HG03175 (cell line): ENCODE data around the gene WDR77.
A peak's percentile ranks its signal among the peaks of the same experiment; 100 is the strongest.

ENCODE experiments used
- ATAC-seq: cut with Tn5 transposase; IDR thresholded peaks from one replicate; pipeline ENCODE4 v1.9.1; 2021; ENCODE audit warnings: mild to moderate bottlenecking, moderate library complexity; ENCODE audit not compliant: unreplicated experiment

WDR77 gene

GRCh38 chr1:111448918-111449702 lies at the start of gene WDR77, which contains the start of gene ATP5PB:
Gene WDR77 (minus strand): TSS chr1:111449256. CDS start chr1:111449169, 87 bp downstream.
Gene ATP5PB (plus strand): TSS chr1:111449464. CDS start chr1:111449542, 78 bp downstream.
- ATAC-seq = peak; percentile 94

DNA sequence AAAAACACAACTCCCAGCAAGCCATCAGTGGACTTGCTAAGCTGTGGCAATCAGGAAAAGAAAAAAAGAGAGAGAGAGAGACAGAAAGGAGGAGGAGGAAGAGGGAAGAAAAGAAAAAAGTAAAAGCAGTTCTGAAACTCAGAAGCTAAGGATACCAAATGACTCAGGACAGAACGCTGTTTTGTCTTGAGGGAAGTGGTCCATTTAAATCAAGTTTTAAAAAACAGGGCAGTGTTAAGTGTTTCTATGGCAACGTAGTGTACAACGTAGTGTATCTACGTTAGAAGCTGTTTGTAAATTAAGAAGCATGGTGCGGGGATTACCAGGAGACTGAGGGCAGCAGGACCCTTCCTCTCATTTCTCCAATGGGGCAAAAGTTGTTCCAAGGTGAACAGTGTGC lies 48.5 kb upstream of the WDR77 start:
- ATAC-seq = no peak

- ATAC-seq = no peak
Measured at GRCh38 chr1:111496398-111496797, 47.3 kb upstream of the WDR77 start.

DNA sequence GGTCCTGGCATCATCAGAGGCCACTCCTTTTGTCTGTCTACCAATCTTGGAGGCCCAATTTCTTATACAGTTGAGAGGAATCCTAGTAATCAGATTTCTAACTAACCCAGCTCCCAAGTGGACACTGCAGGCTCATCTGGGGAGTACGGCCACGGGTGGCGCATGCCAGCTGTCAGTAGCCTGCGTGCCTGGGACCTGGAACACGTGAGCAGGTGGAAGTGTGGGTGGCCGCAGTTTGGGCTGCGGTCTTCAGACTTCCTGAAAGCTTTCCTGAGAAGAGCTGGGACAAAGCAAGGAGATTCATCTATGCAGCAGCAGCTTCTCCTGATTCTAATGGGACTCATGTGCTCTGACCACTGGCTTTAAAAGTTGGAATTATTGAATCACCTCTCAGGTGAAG lies 42.0 kb upstream of the WDR77 start:
- ATAC-seq = no peak

- no peak for ATAC-seq
Measured at GRCh38 chr1:111490220-111490619, 41.2 kb upstream of the WDR77 start.

GRCh38 chr1:111489604-111490003 lies 40.5 kb upstream of the WDR77 start:
- no peak for ATAC-seq

GRCh38 chr1:111488669-111489068 lies 39.6 kb upstream of the WDR77 start:
- ATAC-seq = no peak

DNA sequence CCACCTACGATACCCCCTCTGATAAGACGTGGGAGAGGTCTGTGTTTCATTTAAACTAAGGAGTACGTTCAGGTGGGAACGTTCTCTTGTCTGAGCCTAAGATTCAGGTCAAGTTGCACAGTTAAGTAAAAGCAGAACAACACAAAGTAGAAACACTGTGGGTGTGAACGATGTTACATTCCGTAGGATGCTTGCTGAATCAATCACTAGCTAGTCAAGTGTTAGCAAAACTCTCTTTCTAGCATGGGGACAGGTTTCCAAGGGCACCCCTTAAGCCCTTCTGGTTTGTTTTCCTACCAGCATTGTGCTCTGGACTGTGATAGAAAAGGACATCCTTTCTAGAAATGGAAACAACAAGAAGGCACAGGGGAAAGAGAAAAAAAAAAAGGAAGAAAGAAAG lies 38.1 kb upstream of the WDR77 start:
- no peak for ATAC-seq

DNA sequence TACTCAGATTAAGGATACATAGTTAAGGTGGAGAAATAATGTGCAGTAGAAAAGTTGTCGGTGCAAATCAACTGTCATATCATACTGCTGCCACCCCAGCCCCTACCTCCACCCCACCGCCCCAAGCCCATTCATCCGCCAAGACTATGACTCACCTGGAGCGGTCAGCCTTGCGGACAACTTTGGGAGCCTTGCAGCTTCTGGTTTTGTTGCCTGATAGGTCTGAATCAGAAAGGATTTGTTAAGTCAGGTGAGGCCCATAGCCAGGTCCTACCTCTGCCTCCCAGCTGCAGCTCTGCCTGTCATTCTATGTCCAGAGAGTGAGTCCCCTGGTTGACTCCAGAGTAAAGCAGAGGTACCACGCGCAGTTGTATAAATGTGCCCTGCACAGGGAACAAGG lies 37.4 kb upstream of the WDR77 start:
- ATAC-seq = no peak

DNA sequence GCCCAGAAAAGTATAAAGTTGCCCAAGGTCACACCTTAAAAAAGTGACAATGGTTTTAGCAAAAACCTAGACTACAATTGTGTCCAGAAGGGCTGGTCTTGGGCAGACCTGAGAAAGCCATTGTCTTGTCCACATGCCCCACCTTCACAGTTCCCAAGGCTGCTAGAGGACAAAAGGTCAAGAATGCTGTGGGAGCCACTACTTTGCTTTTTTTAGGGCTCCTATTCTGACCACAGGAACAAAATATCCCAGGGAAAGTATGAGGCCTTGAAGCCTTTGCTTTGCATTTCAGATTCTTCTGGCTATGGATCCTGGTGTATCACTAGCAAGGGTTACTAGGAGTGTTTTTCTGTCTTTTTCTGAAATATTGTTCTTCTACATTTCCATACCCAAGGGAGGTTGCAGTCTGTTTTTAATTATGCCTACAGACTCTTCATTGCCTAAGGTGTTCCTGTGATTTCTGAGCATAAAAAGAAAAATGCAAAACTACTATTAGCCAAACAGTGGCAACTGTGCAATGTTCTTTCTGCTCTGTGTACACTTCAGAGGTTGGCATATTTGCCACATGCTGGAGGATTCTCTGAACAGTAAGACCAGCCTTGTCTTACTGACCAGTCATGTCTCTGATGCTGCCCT lies 35.5 kb upstream of the WDR77 start:
- no peak for ATAC-seq

GRCh38 chr1:111483876-111484275 lies 34.8 kb upstream of the WDR77 start:
- no peak for ATAC-seq

- ATAC-seq = no peak
Measured at GRCh38 chr1:111483166-111483565, 34.1 kb upstream of the WDR77 start.

DNA sequence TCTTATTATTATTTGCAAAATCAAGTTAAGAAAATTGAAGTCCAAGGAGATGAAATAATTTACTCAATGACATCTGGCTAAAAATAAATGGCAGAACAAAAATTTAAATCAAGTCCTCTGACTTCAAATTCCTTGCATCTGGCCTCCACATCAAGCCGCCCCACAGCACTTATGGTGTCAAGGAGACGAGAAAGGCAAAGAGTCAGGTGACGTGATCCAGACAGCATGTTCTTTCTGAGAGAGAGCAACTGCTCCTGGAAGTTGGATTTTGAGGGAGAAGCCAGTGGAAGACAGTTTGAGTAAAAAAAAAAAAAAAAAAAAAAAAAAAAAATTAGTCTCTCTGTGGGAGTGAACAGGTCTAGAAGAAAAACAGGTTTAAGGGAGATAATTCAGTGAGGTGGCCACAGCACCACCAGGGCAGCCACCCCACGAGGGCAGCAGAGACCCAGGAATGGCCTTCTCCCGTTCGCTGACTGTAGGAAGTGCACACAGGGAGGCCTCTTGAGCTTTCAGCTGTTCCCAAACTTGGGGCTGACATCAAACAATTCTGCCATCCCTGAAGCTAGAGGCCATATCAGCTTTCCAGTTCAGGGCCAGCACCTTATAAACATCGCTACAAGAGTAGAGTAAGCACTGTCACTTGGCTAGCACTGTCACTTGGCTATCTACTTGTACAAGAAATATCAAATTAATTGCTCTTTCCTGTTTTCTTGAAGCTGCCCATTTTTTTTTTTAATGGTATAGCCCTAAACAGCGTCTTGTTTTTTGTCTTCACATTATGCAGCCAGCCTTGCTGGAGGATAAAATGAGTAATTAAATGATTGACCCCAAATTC lies 32.5 kb upstream of the WDR77 start:
- ATAC-seq = no peak

- no peak for ATAC-seq
Measured at GRCh38 chr1:111480674-111481073, 31.6 kb upstream of the WDR77 start.

GRCh38 chr1:111476761-111477309 lies 27.8 kb upstream of the WDR77 start:
- ATAC-seq = peak; percentile 81

DNA sequence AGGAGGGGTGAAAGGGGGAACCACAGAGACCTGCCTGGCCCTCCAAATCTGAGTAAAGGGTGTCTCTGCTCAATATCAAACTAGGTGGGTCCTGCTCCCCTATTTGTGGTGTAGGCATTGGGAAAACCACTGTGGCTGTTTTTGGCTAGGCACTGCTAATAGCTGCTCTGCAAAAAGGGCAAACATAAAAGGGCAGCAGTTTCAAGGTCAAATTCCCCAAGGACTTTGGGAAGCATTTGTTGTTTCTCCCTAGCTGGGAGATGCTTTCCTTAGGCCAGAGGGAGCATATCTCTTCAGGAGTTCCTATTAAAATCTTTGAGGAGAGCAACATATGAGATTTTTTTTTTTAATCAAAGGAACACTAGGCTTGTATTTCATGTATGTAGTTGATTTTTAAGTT lies 27.2 kb upstream of the WDR77 start:
- ATAC-seq = no peak

DNA sequence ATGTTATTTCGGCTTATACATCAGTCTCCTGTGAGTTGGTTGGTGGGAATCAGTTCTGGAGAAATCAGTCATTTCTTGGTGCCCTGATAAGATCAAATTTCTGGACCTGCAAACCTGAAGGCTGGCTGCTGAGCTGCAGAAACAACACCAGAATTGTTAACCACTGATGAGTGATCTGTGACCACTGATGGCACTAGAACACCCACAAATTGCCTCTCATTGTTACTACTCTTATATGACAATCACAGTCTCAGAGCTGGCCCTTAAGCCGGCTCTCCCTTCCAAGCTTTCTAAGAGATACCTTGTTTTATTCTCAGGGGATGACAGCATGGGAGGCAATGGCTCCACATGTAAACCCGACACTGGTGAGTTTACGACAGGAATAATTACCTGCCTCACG lies 26.6 kb upstream of the WDR77 start:
- no peak for ATAC-seq

- no peak for ATAC-seq
Measured at GRCh38 chr1:111474521-111474920, 25.5 kb upstream of the WDR77 start.

DNA sequence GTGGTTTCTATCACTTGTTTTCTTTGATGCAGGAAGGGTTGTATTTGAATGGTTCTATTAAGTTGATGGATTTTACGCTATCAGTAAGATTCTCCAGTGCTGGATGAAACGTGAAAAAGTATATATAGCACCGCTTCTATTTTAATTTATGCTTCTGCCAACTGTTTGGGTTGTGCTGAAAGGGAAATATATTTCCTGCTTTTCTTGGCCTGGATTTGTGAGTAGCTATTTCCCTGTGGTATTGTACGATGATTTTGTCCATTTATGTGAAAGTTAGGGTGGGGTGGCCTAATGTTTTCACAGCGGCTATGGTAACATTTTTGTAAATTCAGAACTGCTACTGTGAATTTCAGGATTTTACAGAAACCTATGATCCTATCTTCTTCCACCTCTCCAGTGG lies 25.1 kb upstream of the WDR77 start:
- no peak for ATAC-seq

DNA sequence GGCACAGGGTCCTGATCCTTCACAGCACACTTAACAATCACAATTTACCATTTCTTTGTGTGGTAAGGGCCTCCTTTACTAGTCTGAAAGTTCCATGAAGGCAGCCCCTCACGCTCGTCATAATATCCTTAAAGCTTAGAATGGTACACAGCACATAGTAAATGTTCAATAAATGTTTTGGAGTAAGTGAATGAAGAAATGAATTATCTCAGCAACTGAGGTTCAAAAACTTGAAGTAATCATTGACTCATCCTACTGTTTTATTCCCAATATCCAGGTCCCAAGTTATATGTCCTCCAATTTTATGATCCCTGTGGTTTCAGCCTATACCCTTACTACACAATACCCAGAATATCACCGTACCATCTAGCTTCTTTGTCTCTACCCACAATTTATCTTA lies 22.5 kb upstream of the WDR77 start:
- ATAC-seq = no peak

- ATAC-seq = peak; percentile 65
Measured at GRCh38 chr1:111471012-111471411, 22.0 kb upstream of the WDR77 start.
